GM18507 (cell line): ENCODE results near the gene YIF1A.
"Not testable (repeated sequence)": the region's sequence is repeated elsewhere in the genome, so short reads cannot be mapped to it uniquely, and the experiment has no call there.

Experiments
- DNase-seq: peaks from one replicate; pipeline ENCODE4 v3.0.0; 2011; ENCODE audit warnings: low read depth; ENCODE audit not compliant: insufficient read length; ENCODE audit errors: extremely low spot score
- FAIRE-seq: peaks from 2 replicates; lab custom pipeline; 2011; peaks lifted over from hg19 to GRCh38; lab: Jason Lieb, UNC

YIF1A gene

GRCh38 chr11:66313321-66314185, 24.6 kb upstream of the YIF1A start:
- FAIRE-seq (no peak), DNase-seq (no peak)

GRCh38 chr11:66312549-66313320, 23.8 kb upstream of the YIF1A start:
- DNase-seq = peak; percentile 92
- FAIRE-seq = no peak

GRCh38 chr11:66311965-66312548, 23.1 kb upstream of the YIF1A start:
- DNase-seq (peak; percentile 85), FAIRE-seq (peak; percentile 97)

- no peak for FAIRE-seq
- no peak for DNase-seq
Measured at GRCh38 chr11:66311470-66311964, 22.6 kb upstream of the YIF1A start.

DNA sequence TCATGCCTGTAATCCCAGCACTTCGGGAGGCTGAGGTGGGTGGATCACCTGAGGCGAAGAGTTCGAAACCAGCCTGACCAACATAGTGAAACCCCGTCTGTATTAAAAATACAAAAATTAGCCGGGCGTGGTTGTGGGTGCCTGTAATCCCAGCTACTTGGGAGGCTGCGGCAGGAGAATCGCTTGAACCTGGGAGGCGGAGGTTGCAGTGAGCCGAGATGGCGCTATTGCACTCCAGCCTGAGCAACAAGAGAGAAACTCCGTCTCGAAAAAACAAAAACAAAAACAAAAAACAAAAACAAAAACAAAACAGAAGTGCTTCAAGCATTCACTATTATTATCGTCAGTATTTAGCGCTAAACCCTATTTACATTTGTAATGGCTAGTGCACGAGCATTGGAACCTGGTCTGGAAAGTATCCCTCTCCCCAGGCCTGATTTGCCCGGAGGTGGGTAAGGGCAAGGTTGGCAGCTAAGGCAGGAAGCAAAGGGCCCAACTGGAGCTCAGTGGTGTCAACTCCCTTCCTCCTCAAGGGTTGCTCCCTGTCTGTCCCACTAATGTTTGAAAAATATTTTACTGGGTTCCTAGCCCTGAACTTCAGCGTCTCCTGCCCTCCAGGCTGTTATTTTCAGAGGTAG, 22.0 kb upstream of the YIF1A start:
- FAIRE-seq, DNase-seq: not testable (repeated sequence)

GRCh38 chr11:66310324-66310723, 21.4 kb upstream of the YIF1A start:
- FAIRE-seq (no peak), DNase-seq (no peak)

- FAIRE-seq = no peak
- no peak for DNase-seq
Measured at GRCh38 chr11:66309475-66309874, 20.5 kb upstream of the YIF1A start.

- DNase-seq (no peak), FAIRE-seq (no peak)
Measured at GRCh38 chr11:66302656-66303055, 13.7 kb upstream of the YIF1A start.

- FAIRE-seq (no peak), DNase-seq (no peak)
Measured at GRCh38 chr11:66299186-66299585, 10.2 kb upstream of the YIF1A start.

DNA sequence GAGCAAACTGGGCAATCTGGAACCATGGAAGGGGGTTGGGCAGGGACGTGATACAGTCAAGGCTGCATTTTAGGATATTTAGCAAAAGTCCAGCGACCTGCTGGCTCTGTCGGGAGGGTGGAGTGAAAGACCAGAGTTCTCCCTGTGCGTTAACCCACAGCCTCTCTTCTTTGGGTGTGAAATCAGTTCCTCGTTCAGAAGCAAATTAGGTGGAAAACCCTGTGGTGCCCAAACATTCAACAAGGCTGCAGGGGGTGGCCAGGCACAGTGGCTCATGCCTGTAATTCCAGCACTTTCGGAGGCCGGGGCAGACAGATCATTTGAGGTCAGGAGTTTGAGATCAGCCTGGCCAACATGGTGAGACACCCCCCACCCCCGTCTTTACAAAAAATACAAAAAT, 8.7 kb upstream of the YIF1A start:
- DNase-seq (no peak), FAIRE-seq (no peak)

- DNase-seq (no peak), FAIRE-seq (no peak)
Measured at GRCh38 chr11:66294626-66295620, 6.0 kb upstream of the YIF1A start.

- no peak for DNase-seq
- no peak for FAIRE-seq
Measured at GRCh38 chr11:66293777-66294625, 5.1 kb upstream of the YIF1A start.

DNA sequence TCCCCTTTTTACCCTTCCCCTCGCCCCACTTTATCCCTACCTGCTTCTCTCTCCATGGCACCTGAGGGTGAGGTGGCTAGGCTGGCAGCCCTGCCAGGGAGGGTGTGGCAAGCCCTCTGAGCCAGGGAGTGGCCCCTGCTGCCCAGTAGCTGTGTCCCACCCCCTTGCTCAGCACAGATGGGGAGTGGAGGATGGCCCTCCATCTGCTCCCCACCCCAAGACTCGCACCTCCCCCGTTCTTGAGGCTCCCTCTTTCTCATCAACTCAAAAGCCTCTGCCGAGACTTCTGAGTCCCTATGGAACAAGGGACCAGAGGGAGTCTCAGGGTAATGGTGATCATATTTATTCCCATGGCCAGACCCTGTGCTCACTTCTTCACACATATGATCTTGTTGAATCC, 4.4 kb upstream of the YIF1A start:
- FAIRE-seq (no peak), DNase-seq (no peak)

DNA sequence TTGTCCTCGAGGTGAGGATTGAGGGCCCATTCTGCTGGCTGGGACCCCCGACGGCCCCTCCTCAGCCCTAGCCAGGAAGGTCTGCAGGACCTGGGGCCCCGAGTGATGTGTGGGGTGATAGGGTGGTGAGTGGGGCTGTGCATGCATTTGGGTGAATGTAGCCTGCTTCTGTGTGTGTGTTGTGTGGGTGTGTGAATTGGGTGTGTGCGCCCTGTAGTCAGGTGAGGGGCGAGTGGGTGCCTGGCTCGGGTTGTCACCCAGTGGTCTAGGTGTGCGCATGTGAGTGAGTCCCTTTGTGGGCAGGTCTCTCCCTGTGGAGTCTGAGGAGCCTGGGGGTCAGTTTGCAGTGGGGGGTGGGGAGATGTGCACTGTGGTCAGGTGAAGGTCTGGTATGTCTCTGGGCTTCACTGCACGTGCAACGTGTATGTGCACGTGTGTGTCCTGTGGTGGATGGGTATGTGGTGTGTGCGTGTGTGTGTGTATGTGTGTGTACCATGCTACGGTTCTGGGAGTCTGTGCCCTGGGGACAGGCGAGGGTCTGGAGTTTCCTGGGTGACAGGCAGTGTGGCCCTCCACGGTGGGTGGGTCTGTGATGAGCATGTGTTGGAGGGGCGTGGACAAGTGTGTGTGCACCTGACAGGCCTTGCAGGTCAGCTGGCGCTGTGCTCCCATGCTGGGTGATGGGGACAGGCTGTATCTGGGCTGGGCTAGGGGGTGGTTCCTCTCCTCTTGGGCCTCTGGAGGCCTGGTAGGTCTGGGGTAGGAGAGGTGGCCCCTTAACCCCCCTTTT, 3.8 kb upstream of the YIF1A start:
- DNase-seq = no peak
- no peak for FAIRE-seq

DNA sequence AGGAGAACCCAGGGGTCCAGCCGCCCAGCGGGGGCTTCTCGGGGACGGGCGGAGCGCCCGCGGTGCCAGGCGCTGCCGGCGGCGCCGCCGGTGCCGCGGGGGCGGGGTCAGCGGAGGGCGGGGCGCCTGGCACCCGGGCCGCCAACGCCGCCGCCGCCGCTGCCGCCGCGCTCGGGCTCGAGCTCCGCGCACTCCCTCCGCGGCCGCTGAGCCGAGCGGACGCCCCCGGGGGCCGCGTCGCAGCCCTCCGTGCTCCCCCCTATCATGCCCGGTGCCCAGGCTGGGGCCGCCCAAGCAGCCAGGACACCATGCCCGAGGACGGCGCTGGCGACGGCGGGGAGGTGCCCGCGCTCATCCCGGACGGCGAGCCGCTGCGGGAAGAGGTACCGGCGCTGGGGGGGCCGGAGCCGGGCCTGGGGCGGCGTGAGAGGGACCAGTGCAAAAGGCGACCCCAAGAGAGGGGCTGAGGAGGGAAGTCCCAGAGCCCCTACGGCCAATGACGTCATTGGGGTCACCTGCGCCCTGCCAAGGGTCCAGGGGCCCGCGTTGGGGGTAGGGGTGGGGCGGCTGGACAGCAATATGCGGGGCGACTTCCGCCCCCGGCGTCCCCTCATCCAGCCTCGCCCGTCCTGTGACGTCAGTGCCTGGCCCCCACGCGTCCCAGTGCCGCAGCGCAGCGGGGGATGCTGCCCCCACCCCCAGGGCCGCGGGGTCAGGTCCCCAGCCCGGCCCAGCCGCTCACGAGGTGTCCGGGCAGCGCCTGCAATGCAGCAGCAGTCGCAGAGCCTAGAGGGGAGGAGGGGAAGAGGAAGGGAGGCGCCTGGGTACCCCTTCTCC, 3.0 kb upstream of the YIF1A start, which contains the start of gene TMEM151A:
Gene TMEM151A (plus strand): TSS at position 189 of the 837 bp plus-strand sequence. CDS start 120 bp downstream, at position 309.
- no peak for DNase-seq

GRCh38 chr11:66291303-66291705, 2.4 kb upstream of the YIF1A start:
- DNase-seq (no peak), FAIRE-seq (no peak)

More for the DNA sequence above, 3.0 kb upstream of the YIF1A start, which contains the start of gene TMEM151A:
- FAIRE-seq = no peak
